Measurements from ENCODE around the gene PRR15L. TPM values are rescaled to one million over a fixed set of nuclear protein-coding genes. Genes with fewer than 3 reads are reported as not detected.
"Not testable (repeated sequence)": the region's sequence is repeated elsewhere in the genome, so short reads cannot be mapped to it uniquely, and the experiment has no call there.

The PRR15L gene
- total RNA-seq, 4 donors from 2014 or later = 9.9 to 45.1 (median 24.3) TPM

GRCh38 chr17:47990962-47991731 lies 33.5 kb upstream of the PRR15L start:
- no peak for TF ChIP-seq CTCF (IDR thresholded peaks at IDR 0.05)
- no peak for TF ChIP-seq POLR2A (IDR thresholded peaks at IDR 0.05)
- no peak overlapping the region for H3K4me3 ChIP-seq (ENCODE audit: low read depth, poor library complexity, severe bottlenecking)
- DNase-seq (ENCODE audit: low spot score in 2 of 2) = no peak
- WGBS, 2 donors = 52 to 55% methylated on average over 14 of the region's 14 CpGs
- intact Hi-C loops (cut with DNase I; ENCODE audit: low total_unique reads) = no loop called here

GRCh38 chr17:47989700-47990099 lies 32.0 kb upstream of the PRR15L start:
- 85 to 100% methylated on average over 1 of the region's 1 CpG for WGBS, 2 donors
- no peak overlapping the region for H3K4me3 ChIP-seq (ENCODE audit: low read depth, poor library complexity, severe bottlenecking)
- intact Hi-C loops (cut with DNase I; ENCODE audit: low total_unique reads) = no loop called here
- no peak for TF ChIP-seq POLR2A (IDR thresholded peaks at IDR 0.05)
- TF ChIP-seq CTCF (IDR thresholded peaks at IDR 0.05) = no peak
- no peak for DNase-seq (ENCODE audit: low spot score in 2 of 2)

- TF ChIP-seq CTCF (IDR thresholded peaks at IDR 0.05) (no peak), POLR2A (IDR thresholded peaks at IDR 0.05) (no peak)
- WGBS, 2 donors = 78 to 79% methylated on average over 10 of the region's 10 CpGs
- intact Hi-C loops (cut with DNase I; ENCODE audit: low total_unique reads) = no loop called here
- no peak for DNase-seq (ENCODE audit: low spot score in 2 of 2)
- no peak overlapping the region for H3K4me3 ChIP-seq (ENCODE audit: low read depth, poor library complexity, severe bottlenecking)
Observed at GRCh38 chr17:47989159-47989558, 31.5 kb upstream of the PRR15L start.

GRCh38 chr17:47988445-47988844 lies 30.8 kb upstream of the PRR15L start:
- H3K4me3 ChIP-seq (ENCODE audit: low read depth, poor library complexity, severe bottlenecking); intact Hi-C loops (cut with DNase I; ENCODE audit: low total_unique reads): not testable (repeated sequence)

GRCh38 chr17:47987240-47987835 lies 29.7 kb upstream of the PRR15L start:
- intact Hi-C loops (cut with DNase I; ENCODE audit: low total_unique reads) = no loop called here
- TF ChIP-seq CTCF (IDR thresholded peaks at IDR 0.05) (no peak), POLR2A (IDR thresholded peaks at IDR 0.05) (no peak)
- no peak for DNase-seq (ENCODE audit: low spot score in 2 of 2)
- WGBS, 2 donors = 30 to 41% methylated on average over 14 to 15 of the region's 17 CpGs
- no peak overlapping the region for H3K4me3 ChIP-seq (ENCODE audit: low read depth, poor library complexity, severe bottlenecking)

More at GRCh38 chr17:47988445-47988844, 30.8 kb upstream of the PRR15L start:
- not testable (repeated sequence) for DNase-seq (ENCODE audit: low spot score in 2 of 2)
- 83 to 93% methylated on average over 1 of the region's 1 CpG for WGBS, 2 donors

- intact Hi-C loops (cut with DNase I; ENCODE audit: low total_unique reads) = no loop called here
- TF ChIP-seq CTCF (IDR thresholded peaks at IDR 0.05) (no peak), POLR2A (IDR thresholded peaks at IDR 0.05) (no peak)
- H3K4me3 ChIP-seq (ENCODE audit: low read depth, poor library complexity, severe bottlenecking) = no peak overlapping the region
- no peak for DNase-seq (ENCODE audit: low spot score in 2 of 2)
- WGBS, 2 donors = 67 to 84% methylated on average over 5 of the region's 5 CpGs
Observed at GRCh38 chr17:47986520-47986919, 28.8 kb upstream of the PRR15L start.

Data from lower leg skin (tissue), 4 donors.